HG03521 (cell line): Measurements from ENCODE around the gene MAL.

Source experiments
- ATAC-seq: cut with Tn5 transposase; IDR thresholded peaks from one replicate; pipeline ENCODE4 v1.9.1; 2021; ENCODE audit warnings: mild to moderate bottlenecking, moderate library complexity; ENCODE audit not compliant: unreplicated experiment

The MAL gene

GRCh38 chr2:95015261-95015912, 10.1 kb upstream of the MAL start:
- no peak for ATAC-seq

DNA sequence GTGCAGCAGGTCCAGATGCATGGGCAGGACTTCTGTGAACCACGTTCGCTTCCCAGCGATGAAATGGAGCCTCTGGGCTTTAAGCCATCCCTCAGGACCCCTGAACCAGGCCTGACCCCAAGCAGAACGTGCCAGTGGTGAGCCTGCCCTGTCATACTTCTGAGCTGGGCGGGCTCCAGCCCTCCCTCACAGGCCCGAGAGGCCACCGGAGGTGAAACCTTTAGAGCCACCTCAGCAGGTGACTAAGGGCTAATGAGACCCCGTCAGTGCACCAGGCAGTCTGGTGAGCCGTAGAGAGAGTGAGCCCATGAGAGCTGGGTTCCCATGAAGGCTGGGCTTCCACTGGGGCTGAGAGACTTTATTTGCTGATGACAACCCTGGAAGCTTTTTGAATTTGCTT, 8.9 kb upstream of the MAL start:
- ATAC-seq = no peak

DNA sequence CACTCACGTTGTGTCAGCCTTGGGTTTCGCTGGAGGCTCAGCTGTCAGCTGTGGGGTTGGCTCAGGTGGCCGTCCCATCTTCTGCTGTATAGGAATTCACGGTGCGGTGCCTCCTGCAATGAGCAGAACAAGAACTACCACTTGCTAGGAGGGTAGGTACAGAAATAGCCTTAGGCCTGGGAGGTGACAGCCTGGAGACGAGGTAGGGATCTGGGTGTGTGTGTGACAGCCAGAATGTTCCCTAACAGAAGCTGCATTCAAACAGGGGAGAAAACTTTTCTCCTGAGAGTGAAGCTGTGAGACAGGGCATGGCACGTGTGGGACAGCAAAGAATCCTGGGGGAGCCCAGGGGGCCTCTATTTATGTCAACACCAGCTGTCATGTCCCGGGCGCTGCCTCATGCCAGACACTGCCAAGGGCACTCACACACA, 8.4 kb upstream of the MAL start:
- no peak for ATAC-seq

GRCh38 chr2:95017836-95018235, 7.7 kb upstream of the MAL start:
- ATAC-seq = no peak

DNA sequence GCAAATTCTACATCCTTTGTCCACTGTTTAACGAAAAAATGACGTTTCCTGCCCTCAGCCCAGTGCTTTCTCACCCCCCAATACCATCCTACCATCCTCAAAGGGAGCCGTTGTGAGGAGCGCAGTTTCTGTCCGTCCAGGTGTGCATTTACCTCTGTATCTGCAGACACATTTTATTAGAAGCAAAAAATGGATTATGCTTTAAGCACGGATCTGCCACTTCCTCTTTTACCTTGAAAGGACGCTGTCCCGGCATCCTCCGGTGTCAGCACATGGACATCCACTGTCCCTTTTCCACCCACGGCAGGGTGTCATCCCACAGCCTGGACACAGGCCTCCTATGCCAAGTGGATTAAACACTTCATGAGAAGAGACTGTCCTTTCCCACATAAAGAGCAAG, 7.2 kb upstream of the MAL start:
- ATAC-seq = no peak

DNA sequence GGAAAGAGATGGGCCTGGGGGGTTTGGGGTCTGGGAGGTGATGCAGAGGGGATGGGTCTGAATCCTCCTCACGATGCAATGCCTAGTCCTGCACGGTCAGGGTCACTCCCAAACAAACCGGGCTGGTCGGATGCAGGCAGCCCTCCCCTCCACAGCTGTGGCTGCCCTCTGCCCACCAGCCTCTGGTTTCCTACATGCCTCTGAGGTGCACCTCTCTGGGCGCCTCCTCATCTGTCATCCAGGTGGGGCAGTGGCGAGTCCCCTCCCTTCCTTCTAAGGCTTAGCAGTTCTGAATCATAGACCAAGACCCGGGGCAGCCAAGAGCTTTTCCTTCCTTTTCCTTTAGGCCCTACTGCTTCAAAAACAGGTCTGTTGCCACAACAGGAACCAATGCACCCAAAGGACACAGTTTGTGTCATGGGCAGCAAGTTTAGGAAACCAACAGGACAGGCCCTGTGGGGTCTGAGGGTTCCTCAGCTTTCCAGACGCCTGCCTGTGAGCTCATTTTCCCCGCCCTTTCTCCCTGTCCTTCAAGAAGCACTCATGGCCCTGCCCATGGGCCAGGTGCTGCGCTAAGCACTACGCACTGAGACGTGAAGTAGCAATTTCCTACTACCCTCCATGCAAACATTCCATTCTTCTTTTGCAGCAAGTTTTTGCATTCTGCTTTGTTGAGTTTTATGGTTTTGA, 6.5 kb upstream of the MAL start:
- no peak for ATAC-seq

DNA sequence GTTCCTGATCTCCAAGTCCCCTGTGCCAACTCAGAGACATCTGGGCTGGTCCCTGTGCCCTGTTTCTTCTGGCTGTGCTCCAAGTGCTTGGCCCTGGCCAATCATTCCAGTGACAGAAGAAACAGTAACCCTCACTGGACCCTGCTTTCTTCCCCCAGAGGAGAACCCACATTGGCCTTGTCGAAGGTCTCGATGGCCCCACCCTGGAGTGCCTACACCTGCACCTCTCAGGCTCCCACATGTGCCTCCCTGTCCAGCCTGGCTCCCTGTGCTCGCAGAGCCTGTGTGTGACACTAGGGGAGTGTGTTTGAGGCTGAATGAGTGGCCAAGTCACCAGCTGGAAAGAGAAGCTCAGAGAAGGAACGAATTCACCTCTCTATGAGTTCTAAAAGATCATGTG, 5.9 kb upstream of the MAL start:
- no peak for ATAC-seq

DNA sequence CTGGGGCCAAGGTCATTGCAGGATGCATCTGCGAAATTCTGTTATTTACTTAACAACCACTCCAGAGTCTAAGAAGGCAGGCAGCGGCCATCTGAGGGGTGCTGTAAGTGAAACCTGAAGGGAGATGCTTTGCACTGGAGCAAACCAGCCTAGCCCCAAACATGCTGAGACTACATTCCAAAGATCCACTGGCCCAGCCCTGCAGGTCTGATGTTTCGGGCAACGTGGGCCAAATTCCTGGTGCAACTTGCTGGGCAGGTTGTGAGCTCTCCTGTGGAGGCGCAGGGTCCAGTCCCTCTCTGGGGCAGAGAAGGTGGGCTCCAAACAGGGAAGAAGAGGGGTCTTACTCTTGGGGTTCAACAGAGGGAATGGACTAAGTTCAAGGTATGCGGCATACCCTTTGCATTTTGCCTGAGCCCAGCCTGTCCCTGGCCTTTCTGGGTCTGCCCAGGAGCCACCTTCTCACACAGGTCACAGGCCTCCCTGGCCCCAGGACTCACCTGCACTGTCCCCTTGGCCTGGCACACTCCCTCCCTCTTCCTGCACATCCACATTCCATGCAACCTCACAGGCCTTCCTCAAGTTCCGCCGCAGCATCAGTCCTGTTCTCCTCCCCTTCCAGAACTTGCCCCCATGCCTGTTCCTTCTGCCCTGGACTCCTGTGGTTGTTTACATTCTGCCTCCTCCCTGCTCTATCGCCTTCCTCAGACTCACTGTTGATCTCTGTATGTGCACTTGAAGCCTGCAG, 5.1 kb upstream of the MAL start:
- ATAC-seq = no peak

GRCh38 chr2:95021023-95021416, 4.5 kb upstream of the MAL start:
- no peak for ATAC-seq

DNA sequence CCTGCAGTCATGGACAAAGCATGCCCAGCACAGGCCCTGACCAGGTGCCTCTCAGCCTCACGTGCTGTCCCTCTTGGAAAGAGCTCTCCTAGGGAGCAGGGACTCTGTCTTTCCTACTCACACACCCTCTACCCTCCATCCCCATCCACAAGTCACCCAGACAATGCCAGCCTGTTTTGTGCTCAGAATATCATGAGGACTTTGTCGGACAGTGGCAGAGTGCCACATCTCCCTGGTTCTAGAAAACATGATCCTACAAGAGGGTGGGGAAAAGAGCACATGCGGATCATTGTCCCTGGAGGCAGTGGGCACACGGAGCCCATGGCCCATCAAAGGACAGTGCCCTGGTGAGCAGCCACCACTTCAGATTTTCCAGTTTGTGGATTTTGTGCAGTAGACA, 3.7 kb upstream of the MAL start:
- no peak for ATAC-seq

GRCh38 chr2:95022309-95023221, 2.9 kb upstream of the MAL start:
- ATAC-seq = peak; percentile 80

DNA sequence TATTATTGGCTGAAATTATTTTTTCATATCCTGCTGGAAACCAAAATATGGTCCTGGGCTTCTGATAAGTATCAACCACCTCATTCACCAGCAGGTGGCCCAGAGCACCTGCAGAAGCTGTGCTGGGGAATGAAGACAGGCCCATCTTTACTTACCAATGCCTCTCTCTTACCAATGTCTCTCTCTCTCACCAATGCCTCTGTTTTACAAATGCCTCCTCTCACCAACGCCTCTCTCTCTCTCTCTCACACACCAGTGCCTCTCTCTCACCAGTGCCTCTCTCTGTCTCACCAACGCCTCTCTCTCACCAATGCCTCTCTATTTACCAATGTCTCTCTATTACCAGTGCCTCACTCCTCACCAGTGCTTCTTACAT, 2.3 kb upstream of the MAL start:
- ATAC-seq = peak; percentile 40

- no peak for ATAC-seq
These were observed 1.1 kb upstream of the MAL start for GRCh38 chr2:95024371-95024770.

- ATAC-seq = no peak
These were observed 525 bp upstream of the MAL start for GRCh38 chr2:95024960-95025405.

GRCh38 chr2:95026471-95027368, 1.2 kb downstream of the MAL start:
- no peak for ATAC-seq

DNA sequence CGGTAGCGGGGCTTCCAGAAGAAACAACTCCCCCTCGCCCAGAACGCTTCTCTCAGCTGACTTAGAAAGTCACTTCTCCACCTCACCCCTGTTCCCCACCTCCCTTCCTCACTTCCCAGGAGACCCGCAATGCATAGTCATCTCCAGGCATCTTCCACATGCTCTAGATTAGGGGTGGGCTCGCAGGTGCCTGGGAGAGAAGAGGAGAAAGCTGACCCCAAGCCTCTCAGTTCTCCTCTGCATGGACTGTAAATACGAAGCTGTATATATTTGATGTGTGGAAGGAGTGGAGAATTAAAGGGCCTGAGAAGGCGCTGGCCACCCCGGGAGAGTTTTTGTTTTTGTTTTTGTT, 1.8 kb downstream of the MAL start:
- ATAC-seq = no peak

DNA sequence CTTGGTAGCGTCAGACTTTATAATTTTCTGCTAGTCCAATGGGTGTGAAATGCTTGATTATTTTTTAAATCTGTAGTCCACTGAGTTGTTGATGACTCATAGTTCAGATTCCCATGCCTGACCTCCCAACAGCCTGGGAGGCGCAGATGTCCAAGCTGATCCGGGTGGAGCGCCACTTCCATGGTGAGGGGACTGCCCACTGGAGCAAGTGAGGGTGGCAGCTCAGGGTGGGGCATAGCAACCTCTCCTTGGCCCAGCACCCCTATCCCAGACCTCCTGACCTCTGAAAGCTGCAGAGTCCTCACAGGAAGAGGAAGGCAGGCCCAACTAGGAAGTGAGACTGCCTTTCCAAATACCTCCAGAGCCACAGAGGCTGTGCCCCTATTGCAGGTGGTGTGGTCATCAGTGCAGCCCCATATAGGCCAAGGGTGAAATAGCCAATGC, 4.4 kb downstream of the MAL start:
- ATAC-seq = no peak

DNA sequence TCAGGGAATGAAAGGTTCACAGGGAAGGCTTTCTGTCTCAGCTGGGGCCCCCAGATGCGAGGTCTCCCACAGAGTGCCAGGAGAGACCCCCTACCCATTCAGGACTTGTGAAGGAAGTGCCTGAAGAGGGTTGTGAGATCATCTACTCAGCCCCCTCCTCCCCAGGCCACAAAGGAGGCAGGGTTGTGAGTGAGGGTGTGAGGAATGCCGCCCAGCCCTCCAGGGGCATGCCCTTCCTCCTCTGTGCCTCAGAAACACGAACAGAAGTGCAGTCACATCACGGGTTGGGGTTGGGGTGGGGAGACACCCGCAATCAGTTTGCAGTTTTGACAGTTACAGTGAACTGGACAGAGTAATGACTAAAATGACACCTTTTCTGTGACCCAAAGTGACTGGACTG, 5.0 kb downstream of the MAL start:
- no peak for ATAC-seq

- no peak for ATAC-seq
These were observed 5.7 kb downstream of the MAL start for GRCh38 chr2:95031076-95031725.

- no peak for ATAC-seq
These were observed 6.2 kb downstream of the MAL start for GRCh38 chr2:95031726-95032116.
